Activated naive CD4-positive, alpha-beta T cell (primary cell): ENCODE results near the gene CFAP74.
"Not testable (repeated sequence)": the region's sequence is repeated elsewhere in the genome, so short reads cannot be mapped to it uniquely, and the experiment has no call there.

Experiments
- DNase-seq, 4 experiments: peaks; one replicate each; lab custom pipeline; 2025; lab: John Stamatoyannopoulos, UW

The CFAP74 gene

GRCh38 chr1:1895060-1895418 is 108.5 kb downstream of the CFAP74 start:
- no peak for DNase-seq

DNA sequence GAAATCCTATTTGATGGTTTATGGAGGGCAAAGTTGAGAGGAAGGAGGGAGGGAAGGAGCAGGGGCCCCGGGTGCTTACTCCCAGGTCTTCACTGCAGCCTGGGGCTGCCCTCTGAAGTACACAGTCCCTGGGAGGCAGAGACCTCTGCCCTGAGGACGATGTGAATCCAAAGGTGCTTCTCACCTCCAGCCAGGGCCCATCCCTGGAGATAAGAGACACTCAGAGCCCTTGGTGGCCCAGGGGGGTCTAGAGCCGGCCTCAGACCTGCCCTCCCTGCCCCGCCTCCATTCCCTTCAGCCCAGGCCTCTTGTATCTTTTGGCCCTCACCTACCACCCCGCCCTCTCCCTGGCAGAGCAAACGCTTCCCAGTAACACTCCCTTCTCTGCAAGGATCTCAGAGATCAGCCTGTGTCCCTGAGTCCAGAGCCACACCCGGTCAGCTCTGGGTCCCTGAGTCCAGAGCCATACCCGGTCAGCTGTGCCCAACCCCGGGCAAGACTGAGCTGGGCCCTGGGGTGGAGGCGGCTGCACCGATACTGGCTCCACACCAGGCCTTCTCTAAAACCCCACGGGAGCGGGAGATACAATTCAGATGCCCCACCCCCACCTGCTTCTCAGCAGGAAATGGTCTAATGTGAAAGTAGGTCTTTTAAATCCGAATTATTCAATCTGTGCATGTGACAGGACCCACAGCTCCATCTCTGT is 109.1 kb downstream of the CFAP74 start:
- no peak for DNase-seq

GRCh38 chr1:1893997-1894353 is 109.6 kb downstream of the CFAP74 start:
- no peak for DNase-seq

- no peak for DNase-seq
These were observed 110.1 kb downstream of the CFAP74 start for GRCh38 chr1:1893291-1893985.

GRCh38 chr1:1892763-1893120 is 110.8 kb downstream of the CFAP74 start:
- DNase-seq: no peak

DNA sequence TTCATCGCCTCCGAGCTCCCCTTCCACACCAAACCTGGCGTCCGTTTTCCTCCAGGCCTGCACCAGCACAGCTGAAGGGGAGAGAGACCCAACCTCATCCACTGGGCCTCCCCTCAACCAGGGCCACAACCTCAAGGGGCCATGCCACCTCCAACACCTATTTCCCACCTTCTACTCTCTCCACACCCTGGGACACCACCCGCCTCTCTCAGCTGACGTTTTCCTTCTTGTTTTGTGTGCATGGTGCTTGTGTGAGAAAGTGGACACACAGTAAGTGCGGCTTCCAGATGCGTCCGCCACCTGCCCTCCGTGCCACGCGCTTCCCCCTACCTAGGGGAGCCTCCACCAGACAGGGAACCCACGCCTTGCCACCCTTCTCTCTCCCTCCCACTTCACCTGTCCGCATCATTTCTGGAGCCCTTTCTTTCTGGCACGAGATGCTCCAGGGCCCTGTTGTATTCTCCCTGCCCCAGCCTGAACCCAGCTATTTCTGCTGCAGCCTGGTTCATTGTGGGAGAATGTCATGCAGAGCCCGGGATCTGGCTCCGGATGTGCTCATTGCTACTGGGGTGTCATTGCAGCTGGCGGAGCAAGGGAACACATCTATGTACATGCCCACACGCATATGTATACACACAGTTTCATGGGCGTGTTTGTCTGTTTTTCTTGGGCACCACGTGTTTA is 111.4 kb downstream of the CFAP74 start:
- no peak for DNase-seq

- DNase-seq: peak; percentile 66 to 84 (median 78)
These were observed 112.1 kb downstream of the CFAP74 start for GRCh38 chr1:1891349-1892078.

- peak; percentile 66 to 84 (median 78) for DNase-seq
These were observed 112.9 kb downstream of the CFAP74 start, which contains the start of gene GNB1 for GRCh38 chr1:1890506-1891348. GNB1 (minus strand) TSS chr1:1891087; CDS start chr1:1825453, 65,634 bp downstream.

- DNase-seq: no peak
These were observed 113.6 kb downstream of the CFAP74 start for GRCh38 chr1:1889847-1890505.

DNA sequence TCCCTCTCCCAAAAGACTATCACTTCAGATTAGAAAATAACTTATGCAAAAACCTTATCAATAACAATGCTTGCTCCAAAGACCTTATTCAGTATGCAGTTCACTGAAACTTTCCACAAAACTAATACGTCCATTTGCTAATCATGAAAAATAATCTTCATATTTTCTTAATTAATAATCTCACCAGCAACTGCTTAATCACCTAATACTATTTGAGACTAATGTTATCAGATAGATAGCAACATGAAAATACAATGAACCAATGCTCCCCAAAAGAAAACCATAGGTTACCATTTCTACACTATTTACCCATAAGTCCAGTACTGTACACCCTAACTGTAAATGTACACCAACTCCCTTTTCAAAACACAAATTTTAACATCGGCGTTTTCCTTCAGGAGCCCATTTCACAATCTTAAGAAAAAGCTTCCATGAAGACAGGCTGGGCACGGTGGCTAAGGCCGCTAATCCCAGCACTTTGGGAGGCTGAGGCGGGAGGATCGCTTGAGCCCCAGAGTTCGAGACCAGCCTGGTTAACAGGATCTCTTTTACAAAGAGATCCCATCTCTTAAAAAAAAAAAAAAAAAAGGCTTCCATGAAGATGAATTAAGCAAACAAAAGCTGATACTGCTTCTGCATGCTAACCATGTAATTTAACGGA is 114.4 kb downstream of the CFAP74 start:
- DNase-seq: no peak

GRCh38 chr1:1883890-1884289 is 119.7 kb downstream of the CFAP74 start:
- not testable (repeated sequence) for DNase-seq

- DNase-seq: no peak
These were observed 120.3 kb downstream of the CFAP74 start for GRCh38 chr1:1883092-1883873.

- DNase-seq: no peak
These were observed 121.9 kb downstream of the CFAP74 start for GRCh38 chr1:1881727-1882126.

GRCh38 chr1:1880617-1881312 is 122.8 kb downstream of the CFAP74 start:
- DNase-seq: no peak

- no peak for DNase-seq
These were observed 123.6 kb downstream of the CFAP74 start for GRCh38 chr1:1879942-1880341.

GRCh38 chr1:1877865-1878436 is 125.6 kb downstream of the CFAP74 start:
- no peak for DNase-seq

DNA sequence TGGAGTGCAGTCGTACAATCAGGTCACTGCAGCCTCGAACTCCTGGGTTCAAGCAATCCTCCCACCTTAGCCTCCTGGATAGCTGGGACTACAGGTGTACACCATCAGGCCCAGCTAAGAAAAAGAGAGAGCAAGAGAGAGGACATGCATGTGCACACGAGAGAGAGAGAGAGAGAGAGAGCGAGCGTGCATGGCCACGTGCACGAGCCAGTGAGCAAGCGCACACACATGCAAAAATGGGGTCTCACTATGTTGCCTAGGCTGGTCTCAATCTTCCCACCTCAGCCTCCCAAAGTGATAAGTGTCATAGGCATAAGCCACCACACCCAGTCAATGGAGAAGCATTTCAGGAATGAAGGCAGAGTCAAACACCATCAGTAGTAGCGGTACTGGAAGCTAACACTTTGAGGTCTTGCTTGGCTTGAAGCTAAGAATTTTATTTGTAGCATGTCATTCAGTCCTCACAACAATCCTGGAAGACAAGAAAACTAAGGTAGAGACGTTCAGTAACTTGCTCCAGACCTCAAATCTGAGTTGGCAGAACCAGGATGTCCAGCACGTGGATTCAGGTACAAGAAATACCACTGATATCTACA is 127.2 kb downstream of the CFAP74 start:
- no peak for DNase-seq

GRCh38 chr1:1875932-1876331 is 127.7 kb downstream of the CFAP74 start:
- DNase-seq: no peak
